Aorta (tissue), 5 donors: ENCODE measurements around the gene ZNF83. TPM values are rescaled to one million over a fixed set of nuclear protein-coding genes. Genes with fewer than 3 reads are reported as not detected.
"Not testable (repeated sequence)": the region's sequence is repeated elsewhere in the genome, so short reads cannot be mapped to it uniquely, and the experiment has no call there.

Experiments used
- ATAC-seq: fragments of 200-7000 bp; cut with Tn5 transposase; one replicate; pipeline ENCODE4 v1.9.1; 2022; ENCODE audit warnings: moderate library complexity; ENCODE audit not compliant: low FRiP score
- DNase-seq, 2 donors: peaks; one replicate each; pipeline ENCODE4 v3.0.0-alpha.2; 2020
- H3K27ac ChIP-seq, 2 donors: one replicate each; pipeline ENCODE4 v1.5.1; 2013; ENCODE audit warnings: low read length in 2 of 2, mild to moderate bottlenecking in 2 of 2, moderate library complexity in 2 of 2, control low read depth in 1 of 2, inconsistent platforms in 1 of 2, low read depth in 1 of 2
- H3K27me3 ChIP-seq, 2 donors: one replicate each; pipeline ENCODE4 v1.6.1; 2013; ENCODE audit warnings: control low read depth in 1 of 2, low read length in 1 of 2, mild to moderate bottlenecking in 1 of 2, moderate library complexity in 1 of 2; ENCODE audit not compliant: insufficient read depth in 2 of 2, control insufficient read depth in 1 of 2
- H3K36me3 ChIP-seq, 2 donors: one replicate each; pipeline ENCODE4 v1.6.1; 2013; ENCODE audit warnings: control low read depth in 1 of 2, low read length in 1 of 2, mild to moderate bottlenecking in 1 of 2; ENCODE audit not compliant: insufficient read depth in 2 of 2, control insufficient read depth in 1 of 2
- H3K4me1 ChIP-seq, 2 donors: one replicate each; pipeline ENCODE4 v1.6.1; 2013; ENCODE audit warnings: low read length in 2 of 2, control low read depth in 1 of 2, mild to moderate bottlenecking in 1 of 2, moderate library complexity in 1 of 2; ENCODE audit not compliant: insufficient read depth in 2 of 2, control insufficient read depth in 1 of 2
- H3K4me3 ChIP-seq, 2 donors: one replicate each; pipeline ENCODE4 v1.5.1; 2013; ENCODE audit warnings: low read length in 2 of 2, control low read depth in 1 of 2, mild to moderate bottlenecking in 1 of 2
- H3K9me3 ChIP-seq: one replicate; pipeline ENCODE4 v1.6.1; 2013; ENCODE audit warnings: mild to moderate bottlenecking, low read length; ENCODE audit not compliant: control insufficient read depth
- WGBS, 2 donors: extraction: QIAGEN DNeasy Blood & Tissue Kit; methylation state at CpG; one replicate each; pipeline ENCODE4 v1.1.7; 2013; 5-methylcytosine and 5-hydroxymethylcytosine counted together
- intact Hi-C, 2 donors: fragments of 100-400 bp; cut with DNase I; formaldehyde crosslinking; loops; one replicate each; pipeline versions ENCODE4 v1.14.2 to v1.15.0; 2022
- long read RNA-seq, 2 donors: library from polyadenylated mRNA; unstranded; transcript quantifications; one replicate each; pipeline ENCODE4 v2.0.0, GENCODE V29; 2020 to 2021
- polyA plus RNA-seq, 2 donors: library from polyadenylated mRNA; stranded (reverse); fragments of 200-250 nt; gene quantifications; one replicate each; pipeline ENCODE4 v1.2.3, GENCODE V29; 2013
- total RNA-seq, 2 donors: library from RNA; stranded (reverse); fragmentation: NEBNext Ultra II Directional; extraction: Animal tissue kit (Norgen Biotek cat#: 25700); gene quantifications; one replicate each; pipeline ENCODE4 v1.2.1, GENCODE V29; 2021
- donor health status: healthy with polysubstance abuse.
- donor health status: Bipolar disorder and iron deficiency.
- donor health status: DM: no; HTN: no; CAD: no.
- donor health status: DM: no; HTN: no; CAD: no.
- donor health status: DM: yes; HTN: yes; CAD: no.

Gene ZNF83
- total RNA-seq (10 to 100 TPM; 51.3 to 78.7 TPM), polyA plus RNA-seq (100 to 1,000 TPM in 1 of 2 donors, 10 to 100 TPM in 1; 38.4 to 144 TPM)
- long read RNA-seq, donor 1, partial matches to known transcripts, result 2 of 48 reads
- long read RNA-seq, donor 1, other reads (novel, unspliced or antisense), result 42 of 48 reads
- long read RNA-seq, donor 2, partial matches to known transcripts, result 0 of 26 reads
- long read RNA-seq, donor 2, other reads (novel, unspliced or antisense), result 21 of 26 reads

DNA sequence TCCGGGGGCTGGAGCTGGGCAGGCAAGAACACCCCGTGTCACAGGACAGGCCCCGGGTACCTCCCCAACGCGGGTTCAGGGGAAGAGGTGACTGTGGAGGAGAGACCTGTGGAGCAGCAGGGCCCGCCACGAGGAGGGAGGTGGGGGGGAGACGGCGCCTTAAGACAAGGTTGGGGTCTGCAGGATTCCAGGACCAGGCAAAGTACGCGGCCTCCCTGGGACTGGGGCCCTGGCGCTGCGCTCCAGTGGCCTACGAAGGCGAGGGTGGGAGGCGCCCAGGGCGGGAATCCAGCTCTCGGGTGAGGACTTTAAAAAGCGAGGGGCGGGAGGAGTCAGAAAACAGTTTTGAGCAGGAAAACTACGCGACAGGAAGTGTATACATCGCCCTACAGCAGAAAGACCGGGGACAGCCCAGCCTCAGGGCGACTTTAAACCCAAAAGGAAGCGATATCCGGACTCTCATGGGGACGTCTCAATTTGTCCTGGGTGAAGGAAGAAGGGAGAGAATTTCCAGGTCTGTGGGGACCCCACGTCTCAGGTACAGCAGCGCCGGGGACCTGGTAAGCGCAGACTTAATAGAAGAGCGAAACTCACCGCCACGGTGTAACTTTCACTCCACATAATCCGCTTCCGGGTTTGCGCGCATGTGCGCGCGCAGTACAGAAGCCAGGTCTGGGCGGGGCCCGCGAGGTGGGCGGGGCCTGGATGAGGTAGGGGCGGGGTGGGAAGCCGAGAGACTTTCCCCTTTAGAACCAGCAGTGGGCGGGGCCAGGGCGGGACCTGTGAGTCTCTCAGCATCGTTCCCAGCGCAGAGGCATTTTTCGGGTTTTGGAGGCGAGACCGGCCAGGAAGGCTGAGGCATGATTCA lies at the start of gene ZNF83:
ZNF83 (minus strand) TSS at position 638 of the 868 bp plus-strand sequence.
- intact Hi-C loops, result loop anchor here (5.0 kb wide), 1 partner anchor 36 kb away; no protein-coding TSS in a partner anchor
- 0% methylated on average over 53 to 55 of the region's 55 CpGs for WGBS, 2 donors
- H3K27ac ChIP-seq, result peak within 1 kb of the TSS in 1 of 2 donors; percentile 75
- H3K27me3 ChIP-seq, result no peaks in the 10 kb centered on the region
- no peaks in the 10 kb centered on the region for H3K36me3 ChIP-seq
- DNase-seq (peak; percentile 99), ATAC-seq (peak; percentile 100)
- peak within 1 kb of the TSS; percentile 38 to 65 for H3K4me3 ChIP-seq
- no peaks in the 10 kb centered on the region for H3K9me3 ChIP-seq
- H3K4me1 ChIP-seq, result no peaks in the 10 kb centered on the region

DNA sequence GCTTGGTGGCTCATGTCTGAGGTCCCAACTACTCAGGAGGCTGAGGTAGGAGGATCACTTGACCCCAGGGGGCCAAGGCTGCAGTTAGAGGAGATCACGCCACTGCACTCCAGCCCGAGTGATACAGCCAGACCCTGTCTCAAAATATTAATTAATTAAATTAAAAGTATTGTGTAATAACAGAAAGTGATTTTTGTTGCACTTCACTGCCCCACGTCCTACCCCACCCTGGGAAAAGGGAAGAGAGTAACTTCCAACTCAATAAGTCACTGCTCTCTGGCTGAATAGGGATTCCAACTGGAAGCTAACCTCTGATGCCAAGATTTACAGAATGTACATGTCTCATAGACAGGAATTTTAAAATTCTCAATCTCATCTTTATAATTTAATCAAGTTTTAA lies 49.5 kb upstream of the ZNF83 start:
- 82 to 85% methylated on average over 3 of the region's 3 CpGs for WGBS, 2 donors

DNA sequence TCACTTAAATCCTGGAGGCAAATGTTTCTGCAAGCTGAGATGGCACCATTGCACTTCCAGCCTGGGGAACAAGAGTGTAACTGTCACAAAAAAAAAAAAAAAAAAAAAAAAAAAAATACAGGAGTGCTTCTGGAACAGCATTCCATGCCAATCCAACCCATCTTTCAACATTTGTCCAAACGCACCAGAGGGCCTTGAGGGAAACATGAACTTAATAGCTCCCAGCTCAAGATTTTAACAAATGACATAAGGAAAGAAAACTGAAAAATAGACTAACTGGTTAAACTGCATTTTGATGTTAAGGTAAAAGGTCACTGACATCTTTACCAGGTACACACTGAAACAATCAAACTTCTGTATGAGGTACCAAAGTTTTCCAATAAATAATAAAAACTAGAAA lies 47.7 kb upstream of the ZNF83 start:
- Histone ChIP-seq H3K4me1 (no peaks in the 10 kb centered on the region), H3K36me3 (no peaks in the 10 kb centered on the region)
- intact Hi-C loops, result loop anchor here in 1 of 2 donors (5.0 kb wide), 1 partner anchor 39 kb away; no protein-coding TSS in a partner anchor

More for the DNA sequence above, 49.5 kb upstream of the ZNF83 start:
- H3K4me1 ChIP-seq, result no peaks in the 10 kb centered on the region
- H3K36me3 ChIP-seq, result no peaks in the 10 kb centered on the region
- H3K9me3 ChIP-seq, result no peaks in the 10 kb centered on the region
- no peak overlapping the region for H3K27ac ChIP-seq
- intact Hi-C loops, result loop anchor here in 1 of 2 donors (5.0 kb wide), 1 partner anchor 40 kb away; no protein-coding TSS in a partner anchor
- ATAC-seq, result no peak
- H3K4me3 ChIP-seq, result no peak overlapping the region
- no peak for DNase-seq
- H3K27me3 ChIP-seq, result no peaks in the 10 kb centered on the region

DNA sequence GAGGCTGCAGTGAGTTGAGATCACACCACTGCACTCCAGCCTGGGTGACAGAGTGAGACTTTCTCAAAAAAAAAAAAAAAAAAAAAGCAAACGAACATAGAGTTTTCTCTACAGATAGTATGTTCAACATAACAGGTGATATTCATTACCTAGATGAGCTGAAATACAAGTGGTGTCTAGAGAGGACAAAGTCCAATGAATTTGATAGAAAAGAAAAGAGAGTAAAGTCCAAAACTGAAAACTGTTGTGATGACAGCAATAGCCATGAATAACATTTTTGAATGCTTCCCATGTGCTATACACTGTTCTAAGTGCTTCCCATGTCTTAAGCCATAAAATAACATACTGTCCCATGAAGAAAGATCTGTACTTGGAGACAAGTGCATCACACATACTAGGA lies 43.1 kb upstream of the ZNF83 start:
- ATAC-seq, H3K4me1 ChIP-seq, intact Hi-C loops, H3K27ac ChIP-seq, H3K36me3 ChIP-seq, DNase-seq, H3K9me3 ChIP-seq, H3K27me3 ChIP-seq, H3K4me3 ChIP-seq: not testable (repeated sequence)
- WGBS, 2 donors, result 64 to 67% methylated on average over 1 of the region's 1 CpG

More for the DNA sequence above, 47.7 kb upstream of the ZNF83 start:
- Histone ChIP-seq H3K9me3 (no peaks in the 10 kb centered on the region), H3K4me3 (no peak overlapping the region), H3K27ac (no peak overlapping the region), H3K27me3 (no peaks in the 10 kb centered on the region)
- no peak for ATAC-seq
- no peak for DNase-seq
- WGBS, 2 donors, result 10 to 25% methylated on average over 1 of the region's 1 CpG

DNA sequence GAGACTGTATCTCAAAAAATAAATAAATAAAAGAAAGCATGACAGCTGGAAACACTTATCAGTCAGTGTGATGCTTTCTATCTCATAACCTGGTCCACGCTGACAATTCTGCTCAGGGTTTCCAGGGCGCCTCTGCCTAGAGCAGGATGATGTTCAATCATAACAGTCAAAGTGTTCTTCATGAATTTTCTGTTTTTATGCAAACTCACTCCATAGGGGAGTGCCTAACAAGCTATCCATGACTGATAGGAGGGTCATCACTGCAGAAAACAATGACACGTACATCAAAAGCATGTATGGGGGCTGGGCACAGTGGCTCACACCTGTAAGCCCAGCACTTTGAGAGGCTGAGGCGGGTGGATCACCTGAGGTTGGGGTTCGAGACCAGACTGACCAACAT lies 41.4 kb upstream of the ZNF83 start:
- WGBS, 2 donors, result 93 to 94% methylated on average over 5 of the region's 5 CpGs
- ATAC-seq (no peak), DNase-seq (no peak)
- H3K4me3 ChIP-seq, result no peak overlapping the region
- no peaks in the 10 kb centered on the region for H3K4me1 ChIP-seq
- no peaks in the 10 kb centered on the region for H3K9me3 ChIP-seq
- H3K36me3 ChIP-seq, result no peaks in the 10 kb centered on the region
- intact Hi-C loops, result no loop called here
- H3K27me3 ChIP-seq, result no peaks in the 10 kb centered on the region
- no peak overlapping the region for H3K27ac ChIP-seq

DNA sequence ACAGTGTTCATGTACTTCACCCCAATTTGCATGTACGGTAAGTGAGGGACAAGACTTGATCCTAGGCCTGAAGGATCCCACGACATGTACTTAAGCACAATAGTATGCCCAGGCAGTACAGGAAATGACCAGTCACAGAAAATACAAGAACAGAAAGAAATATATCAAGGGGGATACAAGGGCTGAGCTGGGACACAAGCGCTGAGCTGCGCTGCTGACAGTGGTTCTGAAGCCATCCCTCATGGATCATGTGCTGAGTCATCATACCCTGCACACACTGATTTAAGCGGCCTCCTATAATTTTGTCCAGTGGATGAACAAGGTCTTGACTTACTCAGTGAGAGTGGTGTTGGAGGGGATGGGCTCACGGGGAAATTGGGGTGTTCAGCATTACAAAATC lies 37.1 kb upstream of the ZNF83 start:
- H3K4me3 ChIP-seq, intact Hi-C loops, DNase-seq, ATAC-seq, H3K4me1 ChIP-seq, H3K27me3 ChIP-seq, H3K36me3 ChIP-seq, H3K9me3 ChIP-seq, H3K27ac ChIP-seq: not testable (repeated sequence)
- WGBS, 2 donors, result 85 to 87% methylated on average over 6 of the region's 6 CpGs

DNA sequence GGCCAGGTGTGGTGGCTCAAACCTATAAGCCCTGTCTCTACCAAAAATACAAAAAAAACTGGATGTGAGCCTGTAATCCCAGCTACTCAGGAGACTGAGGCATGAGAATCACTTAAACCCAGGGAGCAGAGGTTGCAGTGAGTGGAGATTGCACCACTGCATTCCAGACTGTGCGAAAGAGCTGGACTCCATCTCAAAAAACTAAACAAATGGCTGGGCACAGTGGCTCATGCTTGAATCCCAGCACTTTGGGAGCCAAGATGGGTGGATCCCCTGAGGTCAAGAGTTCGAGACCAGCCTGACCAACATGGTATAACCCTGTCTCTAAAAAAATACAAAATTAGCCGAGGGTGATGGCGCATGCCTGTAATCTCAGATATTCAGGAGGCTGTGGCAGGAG lies 34.9 kb upstream of the ZNF83 start:
- intact Hi-C loops, result no loop called here
- 76 to 78% methylated on average over 4 of the region's 4 CpGs for WGBS, 2 donors
- ATAC-seq, result no peak

DNA sequence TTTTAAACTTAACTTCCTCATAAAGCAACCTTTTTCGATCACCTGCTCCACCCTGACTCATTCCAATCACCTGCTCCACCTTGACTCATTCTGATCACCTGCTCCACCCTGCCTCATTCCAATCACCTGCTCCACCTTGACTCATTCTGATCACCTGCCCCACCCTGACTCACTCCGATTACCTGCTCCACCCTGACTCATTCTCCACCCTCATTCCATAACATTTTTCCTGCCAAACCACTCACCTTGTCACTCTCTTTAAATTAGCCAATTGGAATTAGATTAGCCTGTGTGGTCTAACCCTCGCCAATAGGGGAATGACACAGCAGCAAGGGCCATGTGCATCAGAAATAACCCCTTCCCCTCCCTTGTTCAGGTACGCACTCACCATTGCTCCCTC lies 31.9 kb upstream of the ZNF83 start:
- no peaks in the 10 kb centered on the region for H3K9me3 ChIP-seq
- intact Hi-C loops, result no loop called here
- H3K27me3 ChIP-seq, result no peaks in the 10 kb centered on the region
- H3K27ac ChIP-seq, result no peak overlapping the region
- ATAC-seq, result no peak
- no peak overlapping the region for H3K4me3 ChIP-seq
- H3K36me3 ChIP-seq, result no peaks in the 10 kb centered on the region
- 94 to 97% methylated on average over 4 of the region's 4 CpGs for WGBS, 2 donors
- H3K4me1 ChIP-seq, result peaks cover 2 to 3% of the 10 kb centered on the region in 2 donors
- DNase-seq, result no peak

More for the DNA sequence above, 34.9 kb upstream of the ZNF83 start:
- no peaks in the 10 kb centered on the region for H3K36me3 ChIP-seq
- peaks cover 2% of the 10 kb centered on the region in 2 donors for H3K4me1 ChIP-seq
- H3K4me3 ChIP-seq, result no peak overlapping the region
- no peaks in the 10 kb centered on the region for H3K9me3 ChIP-seq
- no peaks in the 10 kb centered on the region for H3K27me3 ChIP-seq
- no peak for DNase-seq
- H3K27ac ChIP-seq, result no peak overlapping the region
